GM21529 (cell line): ENCODE data around the gene C11orf54.

ENCODE experiments used
- ATAC-seq: cut with Tn5 transposase; IDR thresholded peaks from one replicate; pipeline ENCODE4 v1.9.1; 2021; ENCODE audit not compliant: unreplicated experiment

The C11orf54 gene

DNA sequence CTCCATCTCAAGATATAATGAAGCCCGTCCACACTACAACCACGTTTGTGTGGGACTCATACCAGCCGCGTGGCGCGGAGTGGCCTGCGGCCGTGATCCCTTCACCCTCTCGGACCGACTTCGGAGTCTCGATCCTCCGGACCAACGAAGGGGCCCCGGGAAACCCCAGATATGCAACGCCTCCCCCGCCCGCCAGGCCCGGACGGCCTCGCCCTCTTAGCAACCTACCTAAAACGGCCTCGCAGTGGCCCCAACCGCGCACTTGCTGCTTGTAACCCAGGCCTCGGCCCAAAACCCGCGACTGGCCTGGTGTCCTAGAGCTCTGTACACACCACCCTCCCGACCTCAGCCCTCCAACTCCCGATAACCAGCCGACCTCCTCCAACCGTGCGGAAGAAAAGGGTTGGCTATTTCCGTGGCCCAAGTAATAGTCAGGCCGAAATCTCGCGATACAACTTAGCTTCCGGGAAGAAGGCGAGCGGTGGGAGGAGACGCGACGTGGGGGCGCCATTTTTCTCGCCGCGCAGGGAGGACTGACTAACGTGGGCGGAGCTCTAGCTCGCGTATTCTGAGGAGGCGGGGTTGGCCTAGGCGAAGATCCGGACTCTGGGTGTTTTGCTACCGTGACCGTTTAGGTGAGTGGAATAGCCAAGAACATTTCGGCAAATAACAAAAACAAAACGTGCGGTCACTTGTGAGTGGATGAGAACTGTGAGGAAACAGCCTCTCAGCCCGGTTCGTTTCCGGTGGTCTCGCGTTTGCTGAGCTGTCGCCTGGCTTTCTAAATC is at the start of gene C11orf54, which contains the start of gene TAF1D:
C11orf54 (plus strand) TSS at position 579 of the 788 bp plus-strand sequence. CDS start 5,722 bp downstream, outside the sequence.
TAF1D (minus strand) TSS at position 402 of the 788 bp plus-strand sequence. CDS start 2,191 bp downstream, outside the sequence.
- ATAC-seq: peak; percentile 84

DNA sequence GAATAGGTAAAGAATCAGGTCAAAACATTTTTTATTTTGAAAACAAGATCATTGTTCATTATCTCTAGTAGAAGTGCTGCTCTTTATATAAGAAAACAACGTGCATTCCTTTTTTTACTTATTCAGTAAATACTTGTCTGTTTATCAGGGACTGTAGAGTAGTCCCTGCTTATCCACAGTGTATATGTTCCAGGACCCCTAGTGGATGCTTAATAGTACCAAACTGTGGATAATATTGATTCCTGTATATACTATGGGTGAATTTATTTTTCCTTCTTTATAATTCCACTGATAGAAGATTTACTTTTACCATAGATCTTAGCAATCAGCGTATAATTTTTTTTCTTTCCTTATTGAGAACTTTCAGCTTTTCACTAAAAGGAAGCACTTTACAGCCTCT is 47.4 kb upstream of the C11orf54 start:
- ATAC-seq: no peak

DNA sequence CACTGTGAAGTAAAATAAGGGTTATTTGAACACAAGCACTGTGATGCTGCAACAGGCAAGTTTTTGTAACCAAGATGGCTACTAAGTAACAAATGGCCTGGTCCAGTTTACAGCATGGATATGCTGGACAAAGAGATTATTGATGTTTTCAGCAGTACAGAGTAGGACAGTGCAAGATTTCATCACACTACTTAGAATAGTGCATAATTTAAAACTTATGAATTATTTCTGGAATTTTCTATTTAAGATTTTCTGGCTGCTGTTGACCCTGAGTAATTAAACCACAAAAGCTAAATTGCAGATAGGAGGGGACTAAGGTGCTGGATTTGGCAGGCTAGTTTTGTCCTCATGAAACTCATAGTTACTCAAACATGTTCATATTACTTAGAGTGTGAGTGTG is 46.9 kb upstream of the C11orf54 start:
- ATAC-seq: no peak

DNA sequence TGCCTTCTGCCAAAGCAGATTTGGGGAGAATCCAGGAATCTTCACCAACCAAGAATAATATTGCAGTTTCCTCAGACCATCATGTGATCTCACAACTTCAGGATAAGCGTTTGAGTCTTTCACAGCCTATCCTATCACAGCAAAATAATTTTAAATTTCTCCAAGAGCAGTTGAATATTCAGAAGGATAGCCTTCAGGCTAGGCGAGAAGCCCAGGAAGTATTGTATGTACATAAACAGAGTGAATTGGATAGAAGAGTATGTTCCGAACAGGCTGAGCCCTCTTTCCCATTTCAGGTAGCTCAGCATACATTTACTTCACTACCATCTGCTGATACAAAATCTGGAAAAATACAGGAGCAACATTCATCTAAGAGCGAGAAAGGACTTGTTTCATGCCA is 43.9 kb upstream of the C11orf54 start:
- ATAC-seq: no peak

DNA sequence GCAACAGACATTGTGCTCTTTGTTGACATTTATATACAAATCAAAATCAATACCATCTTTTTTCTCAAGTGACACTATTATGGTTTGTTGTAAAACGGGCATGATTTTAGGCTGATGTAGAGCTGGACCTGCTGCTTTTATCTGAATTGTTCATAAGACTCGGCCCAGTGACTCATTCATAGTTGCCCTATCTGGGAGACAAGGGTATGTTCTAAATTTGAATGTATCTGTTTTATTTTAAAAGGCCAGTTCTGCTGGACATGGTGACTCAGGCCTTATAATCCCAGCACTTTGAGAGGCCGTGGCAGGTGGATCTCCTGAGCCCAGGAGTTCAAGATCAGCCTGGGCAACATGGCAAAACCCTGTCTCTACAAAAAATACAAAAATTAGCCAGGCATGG is 40.6 kb upstream of the C11orf54 start:
- no peak for ATAC-seq

GRCh38 chr11:93704237-93704636 is 37.2 kb upstream of the C11orf54 start:
- no peak for ATAC-seq

GRCh38 chr11:93710239-93710638 is 31.2 kb upstream of the C11orf54 start:
- ATAC-seq: no peak

DNA sequence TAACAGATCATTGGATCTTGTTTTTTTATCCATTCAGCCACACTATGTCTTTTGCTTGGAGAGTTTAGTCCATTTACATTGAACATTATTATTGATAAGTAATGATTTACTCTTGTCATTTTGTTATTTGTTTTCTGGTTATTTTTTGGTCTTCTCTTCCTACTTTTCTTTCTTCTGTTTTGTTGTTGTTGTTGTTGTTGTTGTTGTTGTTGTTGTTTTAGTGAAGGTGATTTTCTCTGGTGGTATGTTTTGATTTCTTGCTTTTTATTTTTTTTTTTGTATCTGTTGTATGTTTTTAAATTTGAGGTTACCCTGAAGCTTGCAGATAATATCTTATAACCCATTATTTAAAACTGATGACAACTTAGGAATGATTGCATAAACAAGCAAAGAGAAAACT is 28.8 kb upstream of the C11orf54 start:
- ATAC-seq: no peak

- ATAC-seq: no peak
These were observed 25.6 kb upstream of the C11orf54 start for GRCh38 chr11:93715797-93716396.

DNA sequence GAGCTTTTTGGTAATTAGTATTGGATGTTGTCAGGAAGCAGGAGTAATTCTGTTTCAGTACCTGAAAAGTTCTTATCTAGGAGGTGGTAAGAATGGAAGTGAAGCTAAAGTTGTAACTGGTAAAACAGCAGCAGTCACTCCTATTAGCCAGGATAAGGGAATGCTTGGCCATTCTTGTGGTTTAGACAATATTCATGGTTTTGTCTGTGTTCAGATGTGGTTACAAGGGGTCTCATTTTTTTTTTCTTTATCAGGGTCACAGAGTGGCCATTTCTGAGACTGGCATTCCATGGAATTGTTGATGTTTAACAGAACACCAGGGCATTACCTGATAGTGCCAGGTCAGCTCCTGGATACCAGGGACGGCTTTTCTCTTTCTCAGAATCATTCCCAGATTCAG is 24.0 kb upstream of the C11orf54 start:
- ATAC-seq: no peak

DNA sequence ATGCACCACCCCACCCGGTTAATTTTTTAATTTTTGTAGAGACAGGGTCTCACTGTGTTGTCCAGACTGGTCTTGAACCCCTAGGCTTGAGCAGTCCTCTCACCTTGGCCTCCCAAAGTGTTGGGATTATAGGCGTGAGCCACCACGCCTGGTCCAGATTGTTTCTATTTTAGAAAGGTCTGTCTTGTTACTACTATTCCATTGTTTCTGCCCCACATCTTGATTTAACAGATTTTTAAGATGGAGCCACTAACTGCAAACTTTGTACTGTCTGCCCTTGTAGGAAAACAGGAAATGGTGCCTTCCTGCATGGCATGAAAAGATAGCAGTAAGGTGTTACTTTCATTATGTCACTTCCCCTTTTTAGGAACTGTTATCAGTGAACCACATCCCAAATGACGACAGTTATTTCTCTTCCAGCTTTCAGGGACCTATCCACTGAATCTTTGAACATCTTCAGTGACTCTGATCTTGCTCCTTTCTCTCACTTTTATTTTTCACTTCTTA is 23.4 kb upstream of the C11orf54 start:
- ATAC-seq: peak; percentile 86

DNA sequence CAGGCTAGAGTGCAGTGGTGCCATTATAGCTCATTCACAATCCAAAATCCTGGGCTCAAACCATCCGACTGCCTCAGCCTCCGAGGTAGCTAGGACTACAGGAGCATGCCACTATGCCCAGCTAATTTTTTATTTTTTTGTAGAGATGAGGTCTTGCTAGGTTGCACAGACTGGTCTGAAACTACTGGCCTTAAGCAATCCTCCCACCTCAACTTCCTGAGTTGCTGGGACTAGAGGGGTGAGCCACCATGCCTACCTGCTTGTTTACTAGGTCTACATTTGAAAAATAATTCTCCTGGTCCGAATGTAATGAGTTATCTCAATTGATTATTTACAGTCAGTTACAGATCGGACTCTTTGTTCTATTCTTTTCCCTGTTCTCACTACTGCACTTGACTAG is 22.2 kb upstream of the C11orf54 start:
- ATAC-seq: no peak

DNA sequence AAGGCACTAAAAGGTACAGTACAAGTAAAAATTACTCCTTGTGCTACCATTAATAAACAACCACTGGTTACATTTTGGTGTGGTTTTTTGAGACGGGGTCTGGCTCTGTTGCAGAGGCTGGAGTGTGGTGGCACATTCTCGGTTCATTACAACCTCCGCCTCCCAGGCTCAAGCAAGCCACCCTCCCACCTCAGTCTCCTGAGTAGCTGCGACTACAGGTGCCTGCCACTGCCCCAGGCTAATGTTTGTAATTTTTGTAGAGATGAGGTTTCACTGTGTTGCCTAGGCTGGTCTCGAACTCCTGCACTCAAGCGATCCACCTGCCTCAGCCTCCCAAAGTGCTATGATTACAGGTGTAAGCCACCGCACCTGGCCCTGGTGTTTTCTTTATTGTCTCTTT is 20.9 kb upstream of the C11orf54 start:
- ATAC-seq: no peak

GRCh38 chr11:93724089-93724488 is 17.4 kb upstream of the C11orf54 start:
- no peak for ATAC-seq

GRCh38 chr11:93727985-93728791 is 13.3 kb upstream of the C11orf54 start:
- no peak for ATAC-seq

DNA sequence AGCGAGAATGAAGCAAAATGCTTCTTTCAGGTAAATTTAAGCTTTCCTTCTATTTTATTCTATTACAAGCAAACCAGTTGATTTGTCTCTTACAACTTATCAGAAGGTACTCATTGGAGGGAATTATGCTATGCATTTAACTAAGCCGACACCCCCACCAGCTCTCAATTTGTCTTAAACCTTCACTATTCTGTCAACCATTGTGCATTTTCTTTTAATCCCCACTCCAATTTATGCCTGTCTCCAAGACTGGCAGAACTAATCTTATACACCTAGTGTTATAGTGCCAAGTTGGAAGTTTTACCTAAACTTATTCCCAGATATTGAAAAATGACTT is 12.7 kb upstream of the C11orf54 start:
- ATAC-seq: no peak

GRCh38 chr11:93729129-93729616 is 12.3 kb upstream of the C11orf54 start:
- no peak for ATAC-seq

DNA sequence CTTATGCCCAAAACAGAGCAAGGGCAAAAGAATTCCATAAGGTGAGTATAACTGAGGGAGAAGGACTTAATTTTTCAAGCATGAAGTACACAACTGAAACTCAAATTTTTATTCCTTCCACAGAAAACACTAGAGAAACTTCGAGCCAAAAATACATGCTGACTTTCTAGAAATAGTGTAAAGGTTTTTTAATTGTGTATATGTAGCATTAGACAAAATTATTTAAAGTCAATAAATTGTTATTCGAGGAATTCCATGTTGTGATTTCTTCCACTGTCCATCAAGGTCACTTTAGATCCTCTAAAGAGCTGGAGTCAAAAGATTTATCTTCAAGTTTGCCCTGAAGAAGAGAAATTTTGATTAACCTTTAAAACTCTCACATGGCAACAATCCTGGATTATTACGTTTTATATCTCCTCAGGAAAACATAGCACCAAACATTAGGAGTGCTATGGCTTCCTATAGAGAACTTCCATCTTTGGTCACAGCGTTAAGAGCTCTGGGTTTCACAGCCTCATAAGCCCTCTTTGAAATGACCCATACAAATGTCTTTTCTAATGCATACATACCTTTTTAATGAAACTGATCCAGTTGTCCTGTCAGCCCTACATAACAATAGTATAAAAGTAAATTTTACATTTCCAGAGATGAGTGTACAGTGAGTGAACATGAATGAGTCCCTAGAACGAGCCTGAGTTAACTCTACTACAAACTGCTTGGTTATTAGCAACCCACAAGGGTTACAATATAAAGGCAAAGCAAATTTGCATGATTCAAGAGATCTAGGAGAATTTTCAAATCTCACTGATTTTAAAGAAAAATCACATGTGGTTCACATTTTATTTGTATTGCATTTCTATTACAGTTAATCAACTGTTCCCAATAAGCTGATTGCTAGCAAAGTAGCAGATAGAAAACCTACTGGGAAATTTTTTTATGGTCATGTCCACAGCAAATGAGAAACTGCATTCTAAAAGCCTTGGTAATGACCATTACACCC is 11.1 kb upstream of the C11orf54 start:
- ATAC-seq: no peak

GRCh38 chr11:93732237-93732892 is 9.1 kb upstream of the C11orf54 start:
- no peak for ATAC-seq

GRCh38 chr11:93733474-93733873 is 8.0 kb upstream of the C11orf54 start:
- no peak for ATAC-seq
